ENCODE measurements around the gene SLC22A23.

DNA sequence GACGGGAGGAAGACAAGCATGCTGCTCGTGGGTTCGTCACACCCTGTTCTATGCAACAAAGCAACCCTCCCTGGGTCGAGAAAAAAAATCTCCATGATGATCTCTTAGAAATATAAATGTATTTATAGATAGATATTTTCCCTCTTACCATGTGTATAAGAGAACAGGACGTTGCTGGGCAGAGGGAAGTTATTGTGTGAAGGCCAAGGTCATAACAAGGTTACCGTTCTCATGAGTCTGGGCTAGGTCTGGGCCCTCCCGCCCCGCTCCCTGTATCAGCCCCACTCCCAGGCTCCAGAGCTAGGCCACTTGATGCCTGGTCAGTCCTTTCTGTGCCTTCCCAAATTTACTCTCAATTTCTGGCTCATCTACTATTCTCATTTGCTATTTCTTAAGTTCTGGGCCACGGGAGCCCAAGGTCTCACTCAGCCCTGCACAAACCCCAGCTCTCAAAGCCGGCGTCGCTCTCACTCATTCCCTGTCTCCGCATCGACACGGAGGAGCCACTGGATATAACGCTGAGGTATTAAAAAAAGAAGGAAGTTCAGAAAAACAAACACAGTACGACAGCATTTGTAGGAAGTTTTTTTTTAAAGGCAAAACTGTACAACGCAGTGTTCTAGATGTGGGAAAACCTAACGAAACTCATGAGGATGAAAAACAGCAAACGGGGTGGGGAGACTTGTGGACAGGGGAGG lies 101.3 kb downstream of the SLC22A23 start:
- no peak for TF ChIP-seq CTCF (conservative IDR thresholded peaks at IDR 0.05)
- no peak for TF ChIP-seq ZFX (IDR thresholded peaks at IDR 0.05)

All from C4-2B (cell line).